ENCODE data around the gene SYNJ2.

SYNJ2 gene

GRCh38 chr6:158122048-158122447 lies 140.4 kb downstream of the SYNJ2 start:
- TF ChIP-seq, protein P1, sequence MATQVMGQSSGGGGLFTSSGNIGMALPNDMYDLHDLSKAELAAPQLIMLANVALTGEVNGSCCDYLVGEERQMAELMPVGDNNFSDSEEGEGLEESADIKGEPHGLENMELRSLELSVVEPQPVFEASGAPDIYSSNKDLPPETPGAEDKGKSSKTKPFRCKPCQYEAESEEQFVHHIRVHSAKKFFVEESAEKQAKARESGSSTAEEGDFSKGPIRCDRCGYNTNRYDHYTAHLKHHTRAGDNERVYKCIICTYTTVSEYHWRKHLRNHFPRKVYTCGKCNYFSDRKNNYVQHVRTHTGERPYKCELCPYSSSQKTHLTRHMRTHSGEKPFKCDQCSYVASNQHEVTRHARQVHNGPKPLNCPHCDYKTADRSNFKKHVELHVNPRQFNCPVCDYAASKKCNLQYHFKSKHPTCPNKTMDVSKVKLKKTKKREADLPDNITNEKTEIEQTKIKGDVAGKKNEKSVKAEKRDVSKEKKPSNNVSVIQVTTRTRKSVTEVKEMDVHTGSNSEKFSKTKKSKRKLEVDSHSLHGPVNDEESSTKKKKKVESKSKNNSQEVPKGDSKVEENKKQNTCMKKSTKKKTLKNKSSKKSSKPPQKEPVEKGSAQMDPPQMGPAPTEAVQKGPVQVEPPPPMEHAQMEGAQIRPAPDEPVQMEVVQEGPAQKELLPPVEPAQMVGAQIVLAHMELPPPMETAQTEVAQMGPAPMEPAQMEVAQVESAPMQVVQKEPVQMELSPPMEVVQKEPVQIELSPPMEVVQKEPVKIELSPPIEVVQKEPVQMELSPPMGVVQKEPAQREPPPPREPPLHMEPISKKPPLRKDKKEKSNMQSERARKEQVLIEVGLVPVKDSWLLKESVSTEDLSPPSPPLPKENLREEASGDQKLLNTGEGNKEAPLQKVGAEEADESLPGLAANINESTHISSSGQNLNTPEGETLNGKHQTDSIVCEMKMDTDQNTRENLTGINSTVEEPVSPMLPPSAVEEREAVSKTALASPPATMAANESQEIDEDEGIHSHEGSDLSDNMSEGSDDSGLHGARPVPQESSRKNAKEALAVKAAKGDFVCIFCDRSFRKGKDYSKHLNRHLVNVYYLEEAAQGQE (IDR thresholded peaks at IDR 0.05; ENCODE audit: low read depth), result no peak
- TF ChIP-seq FOXM1 (IDR thresholded peaks at IDR 0.05; ENCODE audit: borderline replicate concordance, low read depth) (no peak), EGR1 (IDR thresholded peaks at IDR 0.05) (no peak), CREB1 (IDR thresholded peaks at IDR 0.05; ENCODE audit: low read depth) (no peak), RAD21 (IDR thresholded peaks at IDR 0.05; ENCODE audit: low read depth) (no peak), TCF12 (IDR thresholded peaks at IDR 0.05; ENCODE audit: low read depth) (no peak), CEBPB (IDR thresholded peaks at IDR 0.05) (no peak), YY1 (IDR thresholded peaks at IDR 0.05; ENCODE audit: low read depth) (no peak), NFIC (IDR thresholded peaks at IDR 0.05) (no peak), USF1 (IDR thresholded peaks at IDR 0.05) (no peak), MAX (IDR thresholded peaks at IDR 0.05) (no peak), EP300 (IDR thresholded peaks at IDR 0.05; ENCODE audit: borderline replicate concordance) (no peak), TAF1 (IDR thresholded peaks at IDR 0.05; ENCODE audit: low read depth) (no peak), TEAD4 (IDR thresholded peaks at IDR 0.05) (no peak), ZBTB7A (IDR thresholded peaks at IDR 0.05; ENCODE audit: low read depth) (no peak)

GRCh38 chr6:158124288-158124687 lies 142.6 kb downstream of the SYNJ2 start:
- TF ChIP-seq CEBPB (IDR thresholded peaks at IDR 0.05), result no peak
- TF ChIP-seq TAF1 (IDR thresholded peaks at IDR 0.05; ENCODE audit: low read depth), result no peak
- no peak for TF ChIP-seq RAD21 (IDR thresholded peaks at IDR 0.05; ENCODE audit: low read depth)
- TF ChIP-seq CREB1 (IDR thresholded peaks at IDR 0.05; ENCODE audit: low read depth), result no peak
- no peak for TF ChIP-seq TCF12 (IDR thresholded peaks at IDR 0.05; ENCODE audit: low read depth)
- no peak for TF ChIP-seq EP300 (IDR thresholded peaks at IDR 0.05; ENCODE audit: borderline replicate concordance)
- no peak for TF ChIP-seq MAX (IDR thresholded peaks at IDR 0.05)
- TF ChIP-seq, protein P1 (IDR thresholded peaks at IDR 0.05; ENCODE audit: low read depth), result no peak
- TF ChIP-seq ZBTB7A (IDR thresholded peaks at IDR 0.05; ENCODE audit: low read depth), result no peak
- no peak for TF ChIP-seq USF1 (IDR thresholded peaks at IDR 0.05)
- TF ChIP-seq NFIC (IDR thresholded peaks at IDR 0.05), result no peak
- TF ChIP-seq YY1 (IDR thresholded peaks at IDR 0.05; ENCODE audit: low read depth), result no peak
- no peak for TF ChIP-seq FOXM1 (IDR thresholded peaks at IDR 0.05; ENCODE audit: borderline replicate concordance, low read depth)
- TF ChIP-seq EGR1 (IDR thresholded peaks at IDR 0.05), result no peak
- no peak for TF ChIP-seq TEAD4 (IDR thresholded peaks at IDR 0.05)

DNA sequence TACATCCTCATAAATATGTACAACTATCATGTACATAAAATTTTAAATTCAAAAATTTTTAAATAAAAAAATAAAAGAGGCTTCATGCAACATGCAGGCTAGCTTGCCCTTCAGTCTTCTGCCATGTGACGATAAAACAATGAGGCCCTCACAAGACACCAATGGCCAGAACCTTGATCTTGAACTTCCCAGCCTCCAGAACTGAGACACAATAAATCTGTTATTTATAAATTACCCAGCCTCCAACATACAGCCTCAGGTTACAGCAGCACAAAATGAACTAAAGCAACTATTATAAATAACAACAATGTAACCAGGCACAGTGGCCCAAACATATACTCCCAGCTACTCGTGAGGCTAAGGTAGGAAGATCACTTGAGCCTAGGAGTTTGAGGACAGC lies 143.6 kb downstream of the SYNJ2 start:
- TF ChIP-seq YY1 (IDR thresholded peaks at IDR 0.05; ENCODE audit: low read depth), result no peak
- TF ChIP-seq ZBTB7A (IDR thresholded peaks at IDR 0.05; ENCODE audit: low read depth), result no peak
- TF ChIP-seq FOXM1 (IDR thresholded peaks at IDR 0.05; ENCODE audit: borderline replicate concordance, low read depth), result no peak
- TF ChIP-seq TAF1 (IDR thresholded peaks at IDR 0.05; ENCODE audit: low read depth), result no peak
- no peak for TF ChIP-seq NFIC (IDR thresholded peaks at IDR 0.05)
- TF ChIP-seq CREB1 (IDR thresholded peaks at IDR 0.05; ENCODE audit: low read depth), result no peak
- TF ChIP-seq TEAD4 (IDR thresholded peaks at IDR 0.05), result no peak
- no peak for TF ChIP-seq CEBPB (IDR thresholded peaks at IDR 0.05)
- no peak for TF ChIP-seq EGR1 (IDR thresholded peaks at IDR 0.05)

DNA sequence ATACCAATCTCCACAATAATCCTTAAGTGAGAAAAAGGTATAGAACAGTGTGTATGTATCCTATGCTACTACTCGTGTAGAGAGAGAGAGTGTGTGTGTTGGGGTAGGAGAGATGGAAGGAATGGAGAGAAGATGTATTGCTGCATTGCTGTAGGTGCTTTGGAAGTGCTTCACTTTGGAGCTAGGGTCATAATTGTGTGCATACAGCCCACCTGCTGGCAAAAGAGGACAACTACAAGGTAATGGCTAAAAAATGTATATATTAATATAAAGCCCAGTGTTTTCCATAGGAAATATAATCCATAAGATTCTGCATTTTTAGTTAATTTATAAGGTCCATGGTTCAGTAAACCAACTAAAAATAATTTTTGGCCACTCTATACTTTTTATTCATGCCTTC lies 150.3 kb downstream of the SYNJ2 start:
- TF ChIP-seq MAX (IDR thresholded peaks at IDR 0.05) (no peak), TAF1 (IDR thresholded peaks at IDR 0.05; ENCODE audit: low read depth) (no peak), RAD21 (IDR thresholded peaks at IDR 0.05; ENCODE audit: low read depth) (peak; percentile 64), ZBTB7A (IDR thresholded peaks at IDR 0.05; ENCODE audit: low read depth) (no peak), TEAD4 (IDR thresholded peaks at IDR 0.05) (no peak), EGR1 (IDR thresholded peaks at IDR 0.05) (no peak)
- TF ChIP-seq, protein P1 (IDR thresholded peaks at IDR 0.05; ENCODE audit: low read depth), result no peak

Measured in Ishikawa (cell line).